HG03469 (cell line): ENCODE data around the gene HTR3A.
"Not testable (repeated sequence)": the region's sequence is repeated elsewhere in the genome, so short reads cannot be mapped to it uniquely, and the experiment has no call there.

ENCODE experiments used
- ATAC-seq: cut with Tn5 transposase; IDR thresholded peaks from one replicate; pipeline ENCODE4 v1.9.1; 2021; ENCODE audit warnings: mild to moderate bottlenecking, moderate library complexity, moderate number of reproducible peaks; ENCODE audit not compliant: unreplicated experiment

HTR3A gene

GRCh38 chr11:113974741-113975470 lies at the start of gene HTR3A:
Gene HTR3A (plus strand): TSS chr11:113975108. CDS start chr11:113975326, 218 bp downstream.
- no peak for ATAC-seq

- ATAC-seq = no peak
These were observed 48.4 kb upstream of the HTR3A start for GRCh38 chr11:113926273-113927197.

- no peak for ATAC-seq
These were observed 46.6 kb upstream of the HTR3A start for GRCh38 chr11:113928311-113928710.

- no peak for ATAC-seq
These were observed 42.1 kb upstream of the HTR3A start for GRCh38 chr11:113932788-113933187.

GRCh38 chr11:113934193-113934592 lies 40.7 kb upstream of the HTR3A start:
- not testable (repeated sequence) for ATAC-seq

- ATAC-seq = no peak
These were observed 40.1 kb upstream of the HTR3A start for GRCh38 chr11:113934761-113935160.

GRCh38 chr11:113935858-113936257 lies 39.0 kb upstream of the HTR3A start:
- no peak for ATAC-seq

- ATAC-seq = no peak
These were observed 37.0 kb upstream of the HTR3A start for GRCh38 chr11:113937918-113938317.

- ATAC-seq = no peak
These were observed 32.7 kb upstream of the HTR3A start for GRCh38 chr11:113942256-113942655.

GRCh38 chr11:113946162-113946561 lies 28.7 kb upstream of the HTR3A start:
- ATAC-seq = not testable (repeated sequence)

- ATAC-seq = no peak
These were observed 26.9 kb upstream of the HTR3A start for GRCh38 chr11:113947994-113948393.

- no peak for ATAC-seq
These were observed 25.0 kb upstream of the HTR3A start for GRCh38 chr11:113949891-113950290.

GRCh38 chr11:113951537-113951936 lies 23.4 kb upstream of the HTR3A start:
- no peak for ATAC-seq

- ATAC-seq = no peak
These were observed 22.8 kb upstream of the HTR3A start for GRCh38 chr11:113952070-113952469.

GRCh38 chr11:113952588-113952987 lies 22.3 kb upstream of the HTR3A start:
- no peak for ATAC-seq

GRCh38 chr11:113954235-113954634 lies 20.7 kb upstream of the HTR3A start:
- no peak for ATAC-seq

GRCh38 chr11:113956986-113957385 lies 17.9 kb upstream of the HTR3A start:
- ATAC-seq = no peak

- ATAC-seq = no peak
These were observed 14.1 kb upstream of the HTR3A start for GRCh38 chr11:113960702-113961330.

- ATAC-seq = no peak
These were observed 7.5 kb upstream of the HTR3A start for GRCh38 chr11:113967361-113967760.

GRCh38 chr11:113971506-113972195 lies 3.3 kb upstream of the HTR3A start:
- ATAC-seq = no peak

- ATAC-seq = no peak
These were observed 2.2 kb downstream of the HTR3A start for GRCh38 chr11:113977071-113977490.
